Activated CD8-positive, alpha-beta memory T cell treated with anti-CD3 and anti-CD28 coated beads, Interleukin-2, amount 10 ng/mL, durations not matched to agents 7 days and 5 days (primary cell): ENCODE measurements around the gene ARHGAP26. TPM values are rescaled to one million over a fixed set of nuclear protein-coding genes. Genes with fewer than 3 reads are reported as not detected.

ENCODE experiments used
- ATAC-seq: fragments of 150-1000 bp; cut with Tn5 transposase; one replicate; pipeline ENCODE4 v1.10.0; 2021; ENCODE audit warnings: moderate library complexity
- CTCF ChIA-PET: fragments of 350-600 bp; sonication (Branson Sonifier 250); formaldehyde crosslinking; loops from one replicate; lab custom pipeline; 2021; ENCODE audit warnings: antibody characterized with exemption; lab: Charles Lee
- DNase-seq: peaks from one replicate; pipeline ENCODE4 v3.0.0-alpha.2; 2020
- H3K27ac Mint-ChIP-seq: one replicate; pipeline ENCODE4 v1.8.0; 2021; ENCODE audit warnings: mild to moderate bottlenecking, mixed read lengths
- H3K27me3 Mint-ChIP-seq: one replicate; pipeline ENCODE4 v1.8.0; 2021; ENCODE audit warnings: mixed read lengths
- H3K36me3 Mint-ChIP-seq: one replicate; pipeline ENCODE4 v1.8.0; 2021; ENCODE audit warnings: mild to moderate bottlenecking, mixed read lengths
- H3K4me1 Mint-ChIP-seq: one replicate; pipeline ENCODE4 v1.8.0; 2021; ENCODE audit warnings: mixed read lengths
- H3K4me3 Mint-ChIP-seq: one replicate; pipeline ENCODE4 v1.8.0; 2021; ENCODE audit warnings: mild to moderate bottlenecking, moderate library complexity, mixed read lengths
- H3K9me3 Mint-ChIP-seq: one replicate; pipeline ENCODE4 v1.8.0; 2022; ENCODE audit warnings: low read depth, mixed read lengths
- total RNA-seq, 2 experiments: library from RNA; stranded (reverse); gene quantifications; one replicate each; pipeline ENCODE4 v1.2.3, GENCODE V29; 2021

ARHGAP26 gene
- total RNA-seq, 2 experiments from 2014 or later: 12.6 to 38.9 TPM

DNA sequence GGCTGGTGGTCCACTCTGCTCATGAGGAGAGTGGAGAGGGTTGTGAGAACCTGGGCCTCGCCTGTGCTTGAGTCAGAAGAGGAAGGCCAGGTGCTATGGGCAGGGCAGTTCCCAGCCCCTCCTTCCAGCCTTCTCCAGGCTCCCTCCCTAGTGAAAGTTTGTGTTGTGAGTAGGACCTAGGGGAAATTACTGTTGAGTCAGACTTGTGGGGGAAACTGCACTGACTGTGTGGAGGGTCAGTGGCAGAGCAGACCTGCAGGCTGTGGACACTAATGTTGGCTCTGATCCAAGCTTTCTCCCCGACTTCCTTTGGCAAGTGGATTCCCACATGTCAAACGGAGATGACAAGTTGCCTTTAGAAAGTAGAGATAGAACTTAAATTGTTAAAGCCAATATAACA, 102.6 kb downstream of the ARHGAP26 start:
- CTCF ChIA-PET: interaction anchor here (1.1 to 6.2 kb wide), 4 partner anchors 8 to 124 kb away, joined by 3 to 97 read pairs (median 32); no protein-coding TSS in a partner anchor

GRCh38 chr5:142873831-142874230, 103.7 kb downstream of the ARHGAP26 start:
- no peaks in the 10 kb centered on the region for H3K36me3 Mint-ChIP-seq
- H3K4me3 Mint-ChIP-seq: no peak overlapping the region
- no peaks in the 10 kb centered on the region for H3K9me3 Mint-ChIP-seq
- no peak overlapping the region for H3K27ac Mint-ChIP-seq
- no peak for DNase-seq
- H3K4me1 Mint-ChIP-seq: peaks cover 2% of the 10 kb centered on the region
- ATAC-seq: no peak
- no peaks in the 10 kb centered on the region for H3K27me3 Mint-ChIP-seq
- CTCF ChIA-PET: interaction anchor here (1.4 to 3.2 kb wide), 3 partner anchors 15 to 160 kb away, joined by 5 to 31 read pairs (median 7); no protein-coding TSS in a partner anchor

More for the DNA sequence above, 102.6 kb downstream of the ARHGAP26 start:
- Mint-ChIP-seq H3K9me3 (no peaks in the 10 kb centered on the region), H3K4me3 (no peak overlapping the region), H3K36me3 (no peaks in the 10 kb centered on the region), H3K27ac (no peak overlapping the region), H3K27me3 (no peaks in the 10 kb centered on the region), H3K4me1 (peaks cover 8% of the 10 kb centered on the region)
- ATAC-seq (no peak), DNase-seq (no peak)

DNA sequence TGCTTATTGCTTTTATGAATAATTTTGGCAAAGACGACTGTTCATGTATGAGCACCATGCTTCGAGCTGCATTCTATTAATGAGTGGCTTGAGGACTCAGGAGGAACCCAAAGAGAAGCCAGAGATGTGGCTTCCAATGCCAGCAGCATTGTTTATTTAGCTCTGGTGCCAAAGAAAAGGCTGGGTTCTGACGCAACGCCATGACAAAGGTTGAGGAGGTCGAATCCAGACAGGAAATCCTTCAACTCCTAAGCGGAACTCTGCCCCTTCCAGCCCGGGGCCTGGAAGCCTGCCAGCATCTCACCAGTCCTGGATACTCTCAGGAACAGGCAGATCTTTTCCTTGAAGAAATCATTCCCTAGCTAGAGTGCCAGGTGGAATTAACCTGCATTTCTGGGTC, 104.4 kb downstream of the ARHGAP26 start:
- CTCF ChIA-PET: interaction anchor here (0.8 to 3.2 kb wide), 6 partner anchors 14 to 161 kb away, joined by 3 to 31 read pairs (median 5); no protein-coding TSS in a partner anchor
- Mint-ChIP-seq H3K27ac (no peak overlapping the region), H3K27me3 (no peaks in the 10 kb centered on the region)

DNA sequence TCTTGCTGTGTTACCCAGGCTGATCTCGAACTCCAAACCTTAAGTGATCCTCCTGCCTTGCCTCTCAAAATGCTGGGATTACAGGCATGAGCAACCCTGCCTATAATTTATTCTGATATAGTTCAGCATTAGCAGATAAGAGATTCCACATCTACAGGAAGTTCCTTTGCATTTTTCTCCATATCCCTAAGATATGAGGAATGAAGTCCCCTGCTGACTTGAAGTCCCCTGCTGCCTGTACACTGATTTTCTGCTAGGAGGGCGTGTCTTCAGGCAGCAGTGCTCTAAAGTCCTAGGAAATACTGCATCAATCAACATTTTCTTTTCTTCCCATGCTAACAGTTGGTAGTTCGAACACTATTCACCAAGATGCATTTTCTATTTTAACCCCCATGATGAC, 105.8 kb downstream of the ARHGAP26 start:
- DNase-seq: no peak
- no peak for ATAC-seq
- no peak overlapping the region for H3K27ac Mint-ChIP-seq
- CTCF ChIA-PET: interaction anchor here (1.0 to 3.2 kb wide), 4 partner anchors 9 to 163 kb away, joined by 3 to 31 read pairs (median 6); no protein-coding TSS in a partner anchor
- peaks cover 6% of the 10 kb centered on the region for H3K4me1 Mint-ChIP-seq
- H3K27me3 Mint-ChIP-seq: no peaks in the 10 kb centered on the region
- H3K9me3 Mint-ChIP-seq: no peaks in the 10 kb centered on the region
- H3K36me3 Mint-ChIP-seq: no peaks in the 10 kb centered on the region
- no peak overlapping the region for H3K4me3 Mint-ChIP-seq

More for the DNA sequence above, 104.4 kb downstream of the ARHGAP26 start:
- no peaks in the 10 kb centered on the region for H3K36me3 Mint-ChIP-seq
- H3K4me1 Mint-ChIP-seq: peaks cover 2% of the 10 kb centered on the region
- ATAC-seq: no peak
- no peak for DNase-seq
- H3K9me3 Mint-ChIP-seq: no peaks in the 10 kb centered on the region
- no peak overlapping the region for H3K4me3 Mint-ChIP-seq

DNA sequence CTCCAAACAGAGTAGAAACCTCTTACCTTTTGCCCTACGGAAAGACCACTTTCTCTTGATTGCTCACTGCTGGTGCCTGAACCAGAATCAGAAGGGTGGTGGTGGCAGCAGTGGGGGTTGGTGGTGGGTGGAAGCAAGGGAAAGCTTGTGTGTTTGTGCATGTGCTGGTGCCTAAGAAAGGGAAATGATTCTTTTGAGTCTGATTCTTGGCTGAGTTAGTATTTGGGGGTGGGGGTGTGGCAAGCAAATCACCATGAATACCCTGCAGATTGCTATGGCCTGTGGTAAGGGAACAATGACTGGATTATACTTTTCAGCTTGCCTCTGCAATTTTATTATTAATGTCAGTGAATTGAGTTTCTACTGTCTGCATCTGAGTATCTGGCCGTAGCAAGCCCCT, 106.6 kb downstream of the ARHGAP26 start:
- Mint-ChIP-seq H3K9me3 (no peaks in the 10 kb centered on the region), H3K4me1 (peaks cover 4% of the 10 kb centered on the region), H3K27me3 (no peaks in the 10 kb centered on the region), H3K27ac (no peak overlapping the region), H3K4me3 (no peak overlapping the region), H3K36me3 (no peaks in the 10 kb centered on the region)
- CTCF ChIA-PET: interaction anchor here (0.7 to 9.0 kb wide), 3 partner anchors 12 to 128 kb away, joined by 3 to 132 read pairs (median 33); no protein-coding TSS in a partner anchor
- no peak for DNase-seq
- ATAC-seq: no peak

DNA sequence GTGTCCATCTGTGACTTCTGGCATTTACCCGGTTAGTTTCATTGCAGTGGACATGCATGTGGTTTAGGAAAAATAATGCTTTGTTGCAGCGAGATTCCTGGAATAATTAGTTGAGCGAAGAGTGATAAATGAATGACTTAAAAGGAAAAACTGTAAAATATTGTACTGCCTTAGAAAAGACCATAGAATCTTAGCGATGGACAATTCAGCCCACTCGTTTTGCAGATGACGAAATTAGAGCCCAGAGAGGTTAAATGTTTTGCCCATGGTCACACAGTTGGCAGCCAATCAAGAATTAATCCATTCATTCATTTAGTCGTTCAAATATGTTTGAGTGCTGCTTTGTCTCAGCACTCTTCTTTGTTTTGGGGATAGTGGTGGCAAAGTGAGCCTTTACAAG, 107.9 kb downstream of the ARHGAP26 start:
- Mint-ChIP-seq H3K4me3 (no peak overlapping the region), H3K36me3 (no peaks in the 10 kb centered on the region), H3K9me3 (no peaks in the 10 kb centered on the region), H3K4me1 (peaks cover 4% of the 10 kb centered on the region), H3K27ac (no peak overlapping the region), H3K27me3 (no peaks in the 10 kb centered on the region)
- DNase-seq (no peak), ATAC-seq (no peak)
- CTCF ChIA-PET: interaction anchor here (3.9 to 12.7 kb wide), 4 partner anchors 9 to 161 kb away, joined by 33 to 349 read pairs (median 96); no protein-coding TSS in a partner anchor

DNA sequence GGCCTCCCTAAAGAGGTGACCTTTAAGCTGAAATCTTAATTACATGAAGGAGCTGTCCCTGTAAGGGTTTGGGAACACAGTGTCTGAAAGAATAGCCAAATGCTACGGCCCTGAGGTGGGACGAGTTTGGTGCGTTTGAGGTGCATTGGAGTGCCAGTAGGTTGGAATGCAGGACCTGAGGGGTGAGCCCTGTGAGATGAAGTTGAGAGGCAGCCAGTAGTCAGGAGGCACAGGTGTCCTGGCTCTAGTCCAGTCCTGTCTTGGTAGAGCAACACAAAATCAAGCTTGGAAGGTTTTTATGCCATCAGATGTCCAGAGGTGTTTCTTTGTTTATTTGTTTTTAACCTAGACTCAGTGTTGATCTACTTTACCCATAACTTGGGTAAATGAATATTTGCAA, 108.5 kb downstream of the ARHGAP26 start:
- Mint-ChIP-seq H3K27ac (no peak overlapping the region), H3K36me3 (no peaks in the 10 kb centered on the region), H3K4me3 (no peak overlapping the region), H3K9me3 (no peaks in the 10 kb centered on the region), H3K4me1 (peaks cover 4% of the 10 kb centered on the region), H3K27me3 (no peaks in the 10 kb centered on the region)
- CTCF ChIA-PET: interaction anchor here (1.0 to 12.7 kb wide), 5 partner anchors 9 to 162 kb away, joined by 5 to 349 read pairs (median 60); no protein-coding TSS in a partner anchor
- DNase-seq: no peak
- no peak for ATAC-seq

- Mint-ChIP-seq H3K27ac (no peak overlapping the region), H3K36me3 (no peaks in the 10 kb centered on the region), H3K27me3 (no peaks in the 10 kb centered on the region), H3K4me3 (no peak overlapping the region), H3K4me1 (peaks cover 7% of the 10 kb centered on the region), H3K9me3 (no peaks in the 10 kb centered on the region)
- peak; percentile 16 for ATAC-seq
- CTCF ChIA-PET: interaction anchor here (0.6 to 12.7 kb wide), 31 partner anchors 10 to 916 kb away, joined by 3 to 349 read pairs (median 5); partner anchors contain the start of genes ARHGAP26 and FGF1
- no peak for DNase-seq
Observed at GRCh38 chr5:142881076-142881783, 111.1 kb downstream of the ARHGAP26 start.

GRCh38 chr5:142881784-142882126, 111.6 kb downstream of the ARHGAP26 start:
- no peak overlapping the region for H3K4me3 Mint-ChIP-seq
- ATAC-seq: no peak
- peaks cover 7% of the 10 kb centered on the region for H3K4me1 Mint-ChIP-seq
- no peaks in the 10 kb centered on the region for H3K36me3 Mint-ChIP-seq
- no peak overlapping the region for H3K27ac Mint-ChIP-seq
- H3K27me3 Mint-ChIP-seq: no peaks in the 10 kb centered on the region
- H3K9me3 Mint-ChIP-seq: no peaks in the 10 kb centered on the region
- no peak for DNase-seq
- CTCF ChIA-PET: interaction anchor here (0.8 to 12.7 kb wide), 16 partner anchors 9 to 183 kb away, joined by 3 to 349 read pairs (median 6); partner anchors contain the start of gene ARHGAP26

DNA sequence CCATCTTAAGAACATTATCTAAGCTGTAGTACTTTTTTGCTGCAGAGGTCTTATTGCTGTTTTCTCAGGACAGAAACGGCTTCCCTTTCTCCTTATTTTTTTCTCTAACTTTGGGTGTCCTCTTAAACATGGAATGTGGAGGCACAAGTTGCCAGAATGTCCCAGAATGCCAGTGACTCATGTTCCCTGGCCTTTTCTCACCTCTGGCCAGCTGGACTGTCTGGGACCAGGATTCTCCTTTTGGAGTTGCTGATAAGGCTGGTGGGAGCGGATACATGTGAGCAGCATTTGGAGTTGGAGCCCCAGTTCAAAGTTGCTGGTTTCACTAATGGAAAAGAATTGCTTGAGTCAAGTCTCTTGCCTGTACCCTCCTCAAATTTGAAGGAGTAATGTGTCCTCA, 112.8 kb downstream of the ARHGAP26 start:
- Mint-ChIP-seq H3K27me3 (no peaks in the 10 kb centered on the region), H3K4me1 (peaks cover 7% of the 10 kb centered on the region), H3K4me3 (no peak overlapping the region), H3K9me3 (no peaks in the 10 kb centered on the region), H3K27ac (no peak overlapping the region), H3K36me3 (no peaks in the 10 kb centered on the region)
- CTCF ChIA-PET: interaction anchor here (1.3 to 12.7 kb wide), 6 partner anchors 13 to 166 kb away, joined by 3 to 349 read pairs (median 32); no protein-coding TSS in a partner anchor
- DNase-seq: no peak
- ATAC-seq: no peak

DNA sequence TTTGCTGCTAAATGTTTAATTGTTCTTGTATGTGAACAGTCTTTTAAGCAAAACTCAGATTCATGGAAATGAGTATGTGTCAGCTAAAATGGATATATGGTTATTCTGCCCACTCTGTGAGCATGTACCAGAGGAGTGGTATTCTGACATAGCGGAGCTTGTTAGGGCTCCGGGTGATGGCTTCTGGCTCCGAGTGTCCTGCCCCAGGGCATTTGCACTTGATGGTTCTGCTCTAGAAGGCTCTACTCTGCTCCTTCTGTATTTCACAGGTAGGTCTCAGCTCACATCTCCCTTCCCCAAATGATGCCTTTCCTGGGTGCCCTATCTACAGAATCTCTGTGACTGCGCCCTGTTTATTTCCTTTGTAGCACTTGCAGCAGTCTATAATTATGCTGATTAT, 113.3 kb downstream of the ARHGAP26 start:
- Mint-ChIP-seq H3K27me3 (no peaks in the 10 kb centered on the region), H3K9me3 (no peaks in the 10 kb centered on the region), H3K27ac (no peak overlapping the region), H3K4me3 (no peak overlapping the region), H3K36me3 (no peaks in the 10 kb centered on the region), H3K4me1 (peaks cover 7% of the 10 kb centered on the region)
- ATAC-seq (no peak), DNase-seq (no peak)
- CTCF ChIA-PET: interaction anchor here (1.3 to 12.7 kb wide), 6 partner anchors 14 to 167 kb away, joined by 3 to 349 read pairs (median 32); no protein-coding TSS in a partner anchor

DNA sequence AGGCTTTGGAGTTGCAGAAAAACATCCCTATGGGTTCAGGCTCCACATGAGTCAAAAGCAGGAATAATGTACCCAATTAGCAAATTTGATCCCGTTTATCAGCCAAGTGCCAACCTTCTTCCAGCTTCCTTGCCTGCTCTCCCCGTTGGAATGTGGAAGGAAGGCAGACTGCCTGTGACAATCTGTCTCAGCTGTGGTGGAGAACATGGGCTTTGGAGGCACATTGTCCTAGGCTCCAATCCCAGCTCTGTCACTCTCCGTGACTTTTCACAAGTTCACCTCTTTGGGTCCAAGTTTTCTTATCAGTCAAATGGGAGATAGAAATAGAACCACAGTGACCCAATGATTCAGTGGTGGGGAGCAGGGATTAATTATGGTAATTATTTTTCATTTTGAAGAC, 113.9 kb downstream of the ARHGAP26 start:
- H3K36me3 Mint-ChIP-seq: no peaks in the 10 kb centered on the region
- DNase-seq: no peak
- CTCF ChIA-PET: interaction anchor here (1.3 to 12.7 kb wide), 5 partner anchors 14 to 167 kb away, joined by 3 to 349 read pairs (median 60); no protein-coding TSS in a partner anchor

DNA sequence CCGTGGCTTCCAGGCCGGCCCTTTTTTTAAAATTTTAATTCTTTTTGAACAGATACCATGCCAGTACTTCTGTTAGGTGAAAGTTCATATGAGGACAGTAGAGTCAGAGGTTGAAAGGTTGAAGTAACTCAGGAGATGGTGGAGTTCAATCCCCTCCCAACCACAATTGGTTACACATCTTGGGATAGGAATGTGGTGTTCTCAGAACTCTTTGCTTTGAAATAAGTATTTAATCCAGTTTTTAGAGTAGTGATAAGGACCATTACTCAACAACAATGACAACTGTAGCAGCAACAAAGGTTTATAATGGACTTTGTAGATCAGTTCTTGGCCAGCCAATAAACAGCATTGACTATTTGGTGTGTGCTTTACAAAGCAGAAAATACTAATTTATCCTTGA, 116.0 kb downstream of the ARHGAP26 start:
- CTCF ChIA-PET: interaction anchor here (1.2 to 12.7 kb wide), 5 partner anchors 12 to 249 kb away, joined by 3 to 349 read pairs (median 28); no protein-coding TSS in a partner anchor
- Mint-ChIP-seq H3K4me1 (peaks cover 8% of the 10 kb centered on the region), H3K36me3 (no peaks in the 10 kb centered on the region), H3K27ac (no peak overlapping the region), H3K4me3 (no peak overlapping the region), H3K27me3 (no peaks in the 10 kb centered on the region), H3K9me3 (no peaks in the 10 kb centered on the region)
- ATAC-seq: no peak
- no peak for DNase-seq

More for the DNA sequence above, 113.9 kb downstream of the ARHGAP26 start:
- H3K9me3 Mint-ChIP-seq: no peaks in the 10 kb centered on the region
- no peak for ATAC-seq
- H3K27me3 Mint-ChIP-seq: no peaks in the 10 kb centered on the region
- no peak overlapping the region for H3K27ac Mint-ChIP-seq
- no peak overlapping the region for H3K4me3 Mint-ChIP-seq
- peaks cover 7% of the 10 kb centered on the region for H3K4me1 Mint-ChIP-seq
